HS-27A (cell line): ENCODE data around the gene AMER2.

Experiments
- DNase-seq: peaks from one replicate; pipeline ENCODE4 v3.0.0-alpha.2; 2012; ENCODE audit warnings: low read depth, missing footprints

The AMER2 gene

DNA sequence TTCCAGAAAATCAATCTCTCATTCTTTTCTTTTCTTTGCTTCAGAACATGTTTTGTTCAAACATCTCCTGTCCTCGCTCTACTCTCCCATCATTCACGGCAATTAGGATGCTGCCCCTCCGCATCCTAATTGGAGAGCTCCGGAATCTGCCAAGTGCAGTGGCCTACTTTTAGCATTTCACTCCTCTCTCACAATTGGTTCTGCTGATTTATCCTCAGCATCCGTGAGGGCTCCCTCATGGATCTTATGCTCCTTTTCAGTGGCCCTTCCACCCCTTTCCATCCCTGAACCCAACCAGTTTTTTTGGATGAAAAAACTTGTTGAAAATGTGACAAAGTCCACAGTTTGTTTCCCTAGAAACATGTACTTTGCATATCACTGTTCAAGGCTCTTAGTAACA, 22.4 kb downstream of the AMER2 start:
- no peak for DNase-seq

DNA sequence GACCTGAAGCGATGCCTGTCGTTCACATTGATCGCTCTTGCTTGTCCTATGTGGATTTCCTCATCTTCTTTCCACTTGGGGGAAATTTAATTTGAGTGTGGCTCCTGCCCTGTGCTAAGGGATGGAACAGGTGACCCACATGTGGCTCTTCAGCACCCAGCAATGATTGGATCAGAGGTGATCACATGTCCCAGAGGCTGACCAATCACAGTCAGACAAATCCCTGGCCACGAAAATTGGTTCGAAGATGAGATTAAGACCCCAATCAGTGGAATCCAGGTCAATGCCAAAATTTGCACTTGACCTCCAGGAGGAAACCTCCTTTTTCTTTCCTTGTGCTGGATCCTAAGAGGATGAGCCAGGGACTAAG, 23.7 kb downstream of the AMER2 start:
- no peak for DNase-seq

DNA sequence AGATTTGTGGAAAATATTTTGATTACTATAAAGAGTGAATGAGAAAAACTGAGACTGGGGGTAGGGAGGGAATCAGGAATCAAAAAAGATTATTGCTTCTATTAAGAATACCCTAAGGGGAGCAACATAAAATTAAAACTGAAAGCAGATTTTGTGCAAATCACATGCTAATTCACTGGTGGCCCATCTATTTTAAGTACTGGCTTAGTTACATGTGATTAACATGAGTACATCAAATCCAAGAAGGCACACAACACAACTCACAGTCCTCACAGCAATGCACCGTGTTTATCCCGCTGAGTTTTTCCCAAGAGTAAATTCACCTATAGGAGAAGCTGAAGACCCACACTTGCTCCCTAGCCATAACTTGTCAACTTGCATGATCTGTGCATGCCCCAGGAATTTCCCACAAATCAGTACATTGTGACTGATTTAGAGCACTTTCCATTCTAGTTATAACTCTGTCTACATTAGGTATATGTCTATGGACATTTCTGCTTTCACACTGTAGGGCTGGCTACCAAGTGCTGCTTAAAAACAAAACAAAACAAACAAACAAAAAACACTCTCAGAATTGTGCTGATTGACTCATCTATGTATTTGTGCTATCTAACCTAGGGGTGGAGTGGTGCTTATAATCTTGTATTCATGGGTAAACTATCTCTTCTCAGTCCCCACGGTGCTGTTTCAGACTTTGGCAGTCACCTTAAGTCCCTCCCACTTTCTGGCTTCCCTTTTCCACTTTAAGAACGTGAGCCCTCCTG, 24.3 kb downstream of the AMER2 start:
- DNase-seq, result no peak

DNA sequence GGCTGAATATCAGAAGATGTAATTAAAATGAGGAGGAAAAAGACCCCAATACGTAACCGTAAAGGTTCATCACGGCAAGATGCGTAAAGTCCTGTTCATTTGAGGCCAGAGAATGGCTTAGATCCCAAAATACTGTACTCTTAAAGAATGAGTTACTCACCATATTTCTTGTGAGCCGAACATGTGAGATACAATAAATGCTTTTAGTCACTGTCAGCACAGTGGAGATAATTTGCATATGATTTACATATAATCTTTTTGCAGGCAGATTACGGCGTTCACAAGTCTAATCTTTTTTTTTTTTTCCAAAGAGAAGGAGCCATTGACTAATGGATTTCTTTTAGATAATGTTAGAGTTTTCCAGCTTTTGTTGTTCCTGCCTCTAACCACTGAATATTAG, 28.4 kb downstream of the AMER2 start:
- DNase-seq, result no peak

DNA sequence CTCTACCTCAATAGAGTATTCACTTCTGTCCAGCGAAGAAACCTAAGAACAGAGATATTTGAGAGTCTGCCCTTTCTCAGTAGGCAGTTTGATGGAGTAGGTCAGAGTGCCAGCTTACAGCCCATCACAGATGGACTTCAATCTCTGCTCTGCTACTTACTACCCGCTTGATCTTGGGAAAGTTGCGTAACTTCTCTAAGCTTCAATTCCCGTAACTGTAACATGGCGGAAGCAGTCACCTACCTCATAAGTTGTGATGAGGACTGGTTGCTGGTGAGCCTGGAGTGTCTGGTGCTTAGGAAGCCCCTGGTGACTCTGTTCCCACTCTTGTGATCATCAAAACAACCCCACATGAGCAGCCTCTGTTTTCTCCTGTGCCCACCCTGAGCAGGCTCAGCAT, 31.0 kb downstream of the AMER2 start:
- DNase-seq, result no peak

DNA sequence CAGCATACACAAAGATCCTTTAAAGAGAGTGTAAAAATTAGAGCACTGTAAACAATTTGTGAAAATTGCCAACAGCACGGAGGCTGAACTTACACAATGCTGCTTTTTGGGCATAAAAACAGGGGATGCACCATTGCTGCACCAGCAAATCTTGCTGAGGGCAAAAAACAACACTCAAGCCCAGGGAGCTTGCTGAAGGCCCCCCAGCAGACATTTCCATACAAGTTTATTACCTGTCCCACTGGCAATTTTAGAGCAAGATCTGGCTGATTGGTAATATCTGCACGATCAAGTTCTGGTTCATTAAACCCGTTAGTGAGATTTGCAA, 34.3 kb downstream of the AMER2 start:
- DNase-seq, result no peak

DNA sequence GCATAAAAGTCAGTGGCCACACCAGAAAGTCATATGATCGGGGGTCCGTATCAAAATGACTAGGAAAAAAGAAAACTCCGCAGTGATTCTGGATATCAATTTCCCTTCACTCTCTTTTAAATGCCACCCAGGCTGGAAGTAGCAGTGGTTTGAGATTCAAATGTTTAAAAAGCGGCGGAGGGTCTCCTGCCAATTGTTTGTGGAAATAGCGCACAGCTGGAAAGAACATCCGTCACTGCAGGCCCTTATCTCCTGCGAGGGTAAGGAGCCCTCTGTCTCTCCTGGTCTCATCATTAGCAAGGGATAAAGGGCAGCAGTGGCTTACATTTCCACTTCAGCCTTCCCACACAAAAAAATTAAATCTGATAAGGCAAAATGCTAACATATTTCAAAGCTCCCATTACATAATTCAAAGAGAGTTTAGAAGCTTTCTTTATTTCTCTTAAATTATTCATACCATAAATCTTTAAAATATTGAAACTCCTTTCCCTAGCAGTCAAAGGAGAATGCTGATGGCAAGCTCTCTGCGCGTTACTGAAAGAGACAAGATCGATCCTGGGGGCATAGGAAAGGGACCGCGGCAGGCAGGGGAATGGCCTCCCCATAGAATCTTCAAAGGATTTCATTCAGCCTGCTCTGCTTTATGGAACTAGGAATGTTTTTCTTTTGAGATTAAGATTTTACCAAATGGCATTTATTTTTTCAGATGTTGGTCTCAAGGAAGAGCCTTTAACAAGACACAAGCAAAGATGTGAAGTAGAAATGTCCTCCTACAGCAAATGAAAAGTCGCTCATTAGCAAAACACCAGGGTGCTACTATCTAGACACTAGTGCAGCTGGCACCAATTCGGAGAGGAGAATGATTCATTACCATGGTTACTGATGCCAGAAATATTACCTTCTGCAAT, 35.0 kb downstream of the AMER2 start:
- DNase-seq, result no peak

DNA sequence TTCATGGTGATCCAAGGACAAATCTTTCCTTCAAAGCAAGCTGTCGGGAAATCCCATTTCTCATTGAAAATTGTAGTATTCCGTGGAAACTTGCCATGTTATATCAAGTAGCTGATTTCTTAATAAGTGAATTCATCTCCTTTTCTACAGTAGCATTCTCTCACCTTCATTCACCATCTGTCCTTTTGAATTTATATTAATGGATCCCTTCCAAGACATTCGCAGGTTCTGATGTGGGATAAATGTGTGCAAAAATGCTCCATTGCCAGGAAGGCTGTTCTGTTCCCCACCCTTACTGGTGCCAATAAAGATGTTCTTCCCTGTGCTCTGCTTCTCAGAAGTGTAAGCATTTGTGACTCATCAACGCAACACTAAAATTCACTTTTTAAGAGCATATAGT, 36.2 kb downstream of the AMER2 start:
- no peak for DNase-seq

DNA sequence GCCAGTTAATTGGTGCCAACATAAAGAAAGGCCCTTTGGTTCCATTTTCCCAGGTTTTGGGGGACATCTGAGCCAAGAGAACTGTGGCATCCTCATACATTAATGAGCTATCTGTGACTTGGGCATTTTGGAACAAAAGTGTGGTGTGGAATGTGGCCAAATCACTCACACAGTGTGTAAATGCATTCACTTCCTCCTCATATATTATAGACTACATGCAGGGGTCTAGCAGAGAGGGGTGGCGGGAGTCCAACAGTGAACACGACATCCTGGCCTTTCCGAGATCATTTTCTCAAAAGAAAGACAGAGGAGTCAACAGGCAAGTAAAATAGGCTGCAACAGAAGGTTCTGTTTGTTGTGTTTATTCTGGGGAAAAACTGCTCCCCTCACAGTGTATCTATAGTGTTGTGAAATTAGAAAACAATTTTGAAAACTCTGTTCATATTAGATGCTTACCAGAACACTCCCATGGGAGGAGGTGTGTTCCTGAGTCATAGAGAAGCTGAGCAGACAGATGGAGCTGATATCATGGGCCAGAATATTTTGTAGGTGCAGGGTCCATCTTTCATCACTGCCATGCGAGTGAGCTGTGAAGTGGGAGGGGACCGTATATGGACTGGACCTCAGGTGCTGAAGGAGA, 39.2 kb downstream of the AMER2 start:
- no peak for DNase-seq

DNA sequence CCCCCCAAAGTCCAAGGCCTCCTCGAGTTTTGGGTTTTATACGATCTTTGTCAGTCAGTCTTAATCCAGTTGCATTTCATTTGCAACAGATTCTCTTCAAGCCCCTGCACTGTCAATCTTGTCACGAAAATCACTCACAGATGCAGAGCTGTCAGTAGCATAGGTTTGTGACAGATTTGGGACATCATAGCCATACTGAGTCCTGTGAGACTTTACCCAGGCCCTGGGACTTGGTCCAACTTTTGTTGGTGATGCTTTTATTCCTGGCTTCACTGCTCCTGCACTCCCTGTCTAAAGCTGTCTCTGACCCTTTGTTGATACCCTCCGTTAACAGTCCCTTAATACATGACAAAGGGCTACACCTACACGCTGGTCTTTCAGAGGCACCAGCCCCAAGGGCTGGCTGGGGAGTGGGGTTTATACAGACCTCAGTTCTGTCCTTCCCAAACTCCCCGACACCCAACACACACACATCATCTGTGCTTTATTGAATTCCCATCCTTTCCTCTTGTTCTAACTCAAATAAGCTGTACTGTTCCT, 40.1 kb downstream of the AMER2 start:
- no peak for DNase-seq

DNA sequence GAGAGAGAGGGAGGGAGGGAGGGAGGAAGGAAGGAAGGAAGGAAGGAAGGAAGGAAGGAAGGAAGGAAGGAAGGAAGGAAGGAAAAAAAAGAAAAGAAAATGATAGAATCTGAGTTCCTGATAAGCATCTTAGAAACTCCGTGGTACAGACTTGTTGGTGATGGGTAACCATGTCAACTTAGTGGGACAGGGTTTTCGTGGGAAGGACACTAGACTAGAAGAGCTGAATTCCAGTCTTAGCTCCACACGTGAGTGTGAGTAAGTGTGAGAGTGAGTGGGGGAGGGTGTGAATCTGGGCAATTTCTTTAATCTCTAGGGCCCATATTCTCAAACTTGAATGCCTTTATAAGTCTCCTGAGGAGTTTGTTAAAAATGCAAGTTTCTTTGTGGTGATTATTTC, 41.1 kb downstream of the AMER2 start:
- DNase-seq, result no peak

DNA sequence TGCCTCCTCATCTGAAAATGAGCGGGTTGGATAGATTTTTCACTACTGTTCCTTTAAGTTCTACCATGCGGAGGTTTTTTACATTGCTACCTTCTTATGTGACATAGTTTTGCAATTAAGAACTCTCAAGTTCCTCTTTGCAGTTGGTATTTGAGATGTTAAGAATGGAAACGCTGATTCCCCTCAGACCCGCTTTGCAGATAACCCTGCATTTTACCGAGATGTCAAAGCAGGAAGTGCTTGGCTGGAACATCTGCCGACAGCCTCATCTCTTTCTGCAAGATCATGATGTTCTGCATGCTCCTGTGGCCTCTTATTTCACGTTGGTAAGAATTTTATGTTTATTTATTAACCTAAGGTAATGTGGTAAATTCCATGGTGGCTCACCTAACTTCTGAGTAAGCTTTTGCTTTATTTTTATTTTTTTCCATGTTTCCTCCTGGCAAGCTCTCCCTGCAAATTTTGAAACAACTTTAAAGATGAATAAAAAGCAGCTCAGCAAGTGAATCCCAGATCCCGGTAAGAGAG, 53.6 kb downstream of the AMER2 start:
- DNase-seq, result no peak

DNA sequence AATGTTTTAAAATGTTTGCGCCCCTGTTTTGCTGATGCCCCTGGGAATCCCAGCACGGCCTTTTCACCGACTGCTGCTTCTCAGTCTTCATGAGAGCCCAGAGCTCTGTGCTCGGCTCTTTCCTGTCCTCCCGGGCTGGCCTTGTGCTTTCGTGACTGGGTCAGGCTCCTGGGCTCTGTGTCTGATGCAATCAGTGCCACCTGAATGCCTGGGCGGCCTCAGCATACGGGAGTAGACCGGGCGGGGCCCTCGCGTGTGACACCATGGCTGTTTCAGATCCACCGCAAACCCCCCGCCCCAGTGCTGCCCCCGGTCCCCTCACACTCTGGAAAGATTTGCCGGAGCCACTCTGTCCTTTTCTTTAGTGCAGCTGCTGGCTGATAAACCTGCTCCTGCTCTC, 54.8 kb downstream of the AMER2 start:
- DNase-seq, result no peak

DNA sequence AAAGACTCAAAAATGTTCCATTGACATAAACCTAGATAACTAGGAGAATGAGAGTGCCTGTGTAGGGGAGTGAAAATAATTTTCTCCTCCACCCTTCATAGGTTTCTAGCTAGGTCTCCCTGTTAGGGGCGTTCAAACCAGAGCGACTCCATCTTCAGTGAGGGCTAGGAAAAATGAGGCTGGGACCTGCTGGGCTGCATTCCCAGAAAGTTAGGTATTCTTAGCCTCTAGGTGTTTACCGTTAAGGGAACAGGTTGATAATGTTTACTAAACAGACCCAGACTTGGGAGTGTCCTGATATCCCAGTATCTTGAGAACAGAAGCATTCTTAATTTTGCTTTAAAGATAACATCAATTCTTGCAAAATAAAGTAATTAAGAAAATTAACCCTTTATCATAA, 56.0 kb downstream of the AMER2 start:
- DNase-seq, result no peak

DNA sequence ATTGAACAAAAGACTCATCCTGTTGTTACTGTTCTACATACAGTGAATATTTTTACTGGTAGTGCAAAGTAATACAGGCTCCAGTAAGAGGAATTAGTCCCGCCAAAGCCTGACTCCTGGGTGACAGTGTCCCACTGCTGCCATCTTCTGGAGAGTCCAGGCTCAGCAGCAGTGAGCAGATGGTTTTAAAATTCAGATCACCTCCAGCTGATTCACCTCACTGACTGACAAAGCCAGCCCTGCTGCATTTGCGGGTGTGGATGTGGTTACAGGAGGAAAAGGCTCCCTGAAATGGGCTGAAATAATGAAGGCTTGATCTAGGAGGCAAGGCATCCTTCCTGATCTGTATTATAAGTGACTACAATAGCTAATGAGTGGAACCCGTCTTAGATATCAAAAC, 57.9 kb downstream of the AMER2 start:
- DNase-seq, result peak; percentile 22

DNA sequence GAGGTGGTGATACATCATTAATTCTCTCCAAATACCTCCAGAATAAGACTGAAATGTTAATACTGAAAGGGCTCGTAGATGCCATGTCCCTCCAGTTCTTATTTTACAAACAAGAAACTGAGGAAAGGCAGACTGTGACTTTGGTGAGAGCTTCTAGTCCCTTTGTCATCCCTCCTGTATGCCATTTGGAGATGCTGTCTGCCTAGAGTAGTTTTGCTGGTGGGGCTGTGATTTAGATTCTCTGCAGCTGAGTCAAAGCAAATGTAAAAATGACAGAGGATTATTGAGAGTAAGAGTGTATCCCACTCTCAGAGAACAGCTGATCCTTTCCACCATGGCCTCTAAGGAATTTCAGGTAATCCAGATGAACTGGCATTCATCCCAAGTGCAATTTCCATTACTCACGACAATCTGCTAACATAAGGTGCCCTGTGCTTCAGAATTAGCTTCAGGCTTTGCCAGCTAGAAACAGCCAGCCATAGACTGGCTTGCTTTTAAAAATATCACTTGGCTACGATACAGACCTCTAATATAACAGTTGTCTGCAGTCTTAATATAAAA, 59.3 kb downstream of the AMER2 start:
- no peak for DNase-seq
